ENCODE results near the gene ZNRF1. TPM values are rescaled to one million over a fixed set of nuclear protein-coding genes. Genes with fewer than 3 reads are reported as not detected.
A peak's percentile ranks its signal among the peaks of the same experiment; 100 is the strongest.

ZNRF1 gene
- total and polyA plus RNA-seq, 4 donors, result 7.9 to 10.9 (median 9.2) TPM

- H3K4me3 ChIP-seq (ENCODE audit: low read depth in 1 of 3, low read length in 3 of 3), result no peak overlapping the region
- peak overlapping the region in 1 of 2 donors; percentile 40 for H3K27ac ChIP-seq (ENCODE audit: low read depth in 1 of 2, low read length in 2 of 2)
- WGBS, result 51% methylated on average over 11 of the region's 11 CpGs
- DNase-seq (ENCODE audit: low spot score), result no peak
- no peaks in the 10 kb centered on the region for H3K27me3 ChIP-seq (ENCODE audit: control insufficient read depth in 4 of 4, insufficient read depth in 4 of 4, low read length in 3 of 4)
- H3K36me3 ChIP-seq (ENCODE audit: control insufficient read depth in 4 of 4, insufficient read depth in 3 of 4, low read depth in 1 of 4, low read length in 3 of 4), result no peaks in the 10 kb centered on the region
- H3K9ac ChIP-seq (ENCODE audit: low read depth in 1 of 2, low read length in 2 of 2), result no peak overlapping the region
- H3K9me3 ChIP-seq (ENCODE audit: control insufficient read depth in 4 of 4, low read length in 3 of 4), result no peaks in the 10 kb centered on the region
- peak; percentile 75 for TF ChIP-seq SP1 (IDR thresholded peaks at IDR 0.05)
- TF ChIP-seq REST (IDR thresholded peaks at IDR 0.05), result peak; percentile 65
- TF ChIP-seq NR2F2 (IDR thresholded peaks at IDR 0.05), result no peak
- TF ChIP-seq HNF4A (conservative IDR thresholded peaks at IDR 0.05), result peak; percentile 89 to 91
- TF ChIP-seq HNF4G (IDR thresholded peaks at IDR 0.05), result no peak
- TF ChIP-seq YY1 (IDR thresholded peaks at IDR 0.05), result peak; percentile 66
- peak; percentile 34 to 51 for TF ChIP-seq JUND (IDR thresholded peaks at IDR 0.05)
- TF ChIP-seq ATF3 (IDR thresholded peaks at IDR 0.05), result no peak
- TF ChIP-seq MAX (IDR thresholded peaks at IDR 0.05), result peak; percentile 75
- peak; percentile 41 for TF ChIP-seq ZBTB33 (IDR thresholded peaks at IDR 0.05)
- no peak for TF ChIP-seq FOXA1 (IDR thresholded peaks at IDR 0.05)
- peak; percentile 72 to 86 for TF ChIP-seq RXRA (IDR thresholded peaks at IDR 0.05)
- TF ChIP-seq FOXA2 (IDR thresholded peaks at IDR 0.05), result no peak
- TF ChIP-seq GABPA (IDR thresholded peaks at IDR 0.05 in 1 of 2, conservative IDR thresholded peaks at IDR 0.05 in 1 of 2), result no peak
- no peak for TF ChIP-seq CTCF (IDR thresholded peaks at IDR 0.05; ENCODE audit: low read depth, low read length, missing input control)
- TF ChIP-seq RAD21 (IDR thresholded peaks at IDR 0.05), result peak; percentile 42 to 48
- no peak for TF ChIP-seq EGR1 (IDR thresholded peaks at IDR 0.05; ENCODE audit: low read depth in 2 of 2)
- no peak for TF ChIP-seq TAF1 (conservative IDR thresholded peaks at IDR 0.05)
- peaks cover 12 to 31% (median 16%) of the 10 kb centered on the region in 4 donors for H3K4me1 ChIP-seq (ENCODE audit: control insufficient read depth in 4 of 4, insufficient read depth in 4 of 4, low read length in 3 of 4)
Observed at GRCh38 chr16:75070012-75070841, 71.4 kb downstream of the ZNRF1 start.
